Choroid plexus epithelial cell (primary cell): ENCODE results near the gene CELF2.
"Not testable (repeated sequence)": the region's sequence is repeated elsewhere in the genome, so short reads cannot be mapped to it uniquely, and the experiment has no call there.

ENCODE experiments used
- DNase-seq: peaks from one replicate; pipeline ENCODE4 v3.0.0-alpha.2; 2010; ENCODE audit warnings: low read depth
- H3K4me3 ChIP-seq: 2 replicates; pipeline ENCODE4 v1.5.1; 2011; ENCODE audit warnings: low read depth, mild to moderate bottlenecking, control low read depth, low read length, moderate library complexity
- CTCF ChIP-seq: conservative IDR thresholded peaks from 2 replicates; pipeline ENCODE4 v1.5.1; 2011; ENCODE audit warnings: low read depth, mild to moderate bottlenecking, control low read depth, inconsistent platforms, low read length, moderate library complexity

Gene CELF2

GRCh38 chr10:11364241-11364640 lies 346.6 kb downstream of the CELF2 start:
- no peak for DNase-seq
- no peak for TF ChIP-seq CTCF
- no peak overlapping the region for H3K4me3 ChIP-seq

- not testable (repeated sequence) for H3K4me3 ChIP-seq
These were observed 349.2 kb downstream of the CELF2 start for GRCh38 chr10:11366889-11367288.

GRCh38 chr10:11367505-11367904 lies 349.8 kb downstream of the CELF2 start:
- no peak for TF ChIP-seq CTCF
- no peak overlapping the region for H3K4me3 ChIP-seq

More at GRCh38 chr10:11366889-11367288, 349.2 kb downstream of the CELF2 start:
- DNase-seq = not testable (repeated sequence)

GRCh38 chr10:11373717-11374171 lies 356.1 kb downstream of the CELF2 start:
- no peak overlapping the region for H3K4me3 ChIP-seq
- no peak for TF ChIP-seq CTCF
- DNase-seq = no peak

More at GRCh38 chr10:11367505-11367904, 349.8 kb downstream of the CELF2 start:
- DNase-seq = no peak

GRCh38 chr10:11377267-11377666 lies 359.6 kb downstream of the CELF2 start:
- no peak for TF ChIP-seq CTCF
- H3K4me3 ChIP-seq = no peak overlapping the region
- DNase-seq = no peak

- DNase-seq = no peak
- TF ChIP-seq CTCF = no peak
- H3K4me3 ChIP-seq = no peak overlapping the region
These were observed 361.2 kb downstream of the CELF2 start for GRCh38 chr10:11378835-11379234.

- H3K4me3 ChIP-seq = no peak overlapping the region
- DNase-seq = no peak
These were observed 362.1 kb downstream of the CELF2 start for GRCh38 chr10:11379771-11380170.

More at GRCh38 chr10:11379771-11380170, 362.1 kb downstream of the CELF2 start:
- no peak for TF ChIP-seq CTCF
